Ascending aorta (tissue), 2 donors: ENCODE data around the gene SERPINI2. TPM values are rescaled to one million over a fixed set of nuclear protein-coding genes. Genes with fewer than 3 reads are reported as not detected.

Experiments
- DNase-seq, 2 donors: peaks; one replicate each; pipeline ENCODE4 v3.0.0-alpha.2; 2019; ENCODE audit warnings: low spot score in 2 of 2
- H3K27ac ChIP-seq, 2 donors: fragments of 200-600 bp; sonication (generic); one replicate each; pipeline ENCODE4 v1.5.1; 2016 to 2017; ENCODE audit warnings: mild to moderate bottlenecking in 1 of 2
- H3K27me3 ChIP-seq: fragments of 200-600 bp; sonication (generic); one replicate; pipeline ENCODE4 v1.5.1; 2017
- H3K36me3 ChIP-seq, 2 donors: fragments of 200-600 bp; sonication (generic); one replicate each; pipeline ENCODE4 v1.5.1; 2016
- H3K4me1 ChIP-seq, 2 donors: fragments of 200-600 bp; sonication (generic); one replicate each; pipeline ENCODE4 v1.5.1; 2016 to 2017; ENCODE audit warnings: mild to moderate bottlenecking in 1 of 2
- H3K4me3 ChIP-seq, 2 donors: fragments of 200-600 bp; sonication (generic); one replicate each; pipeline ENCODE4 v1.5.1; 2016 to 2017; ENCODE audit warnings: mild to moderate bottlenecking in 1 of 2
- H3K9me3 ChIP-seq, 2 donors: fragments of 200-600 bp; sonication (generic); one replicate each; pipeline ENCODE4 v1.5.1; 2016
- CTCF ChIP-seq, 3 experiments: fragments of 200-600 bp in 2 of 3; fragments of 450-650 bp in 1 of 3; sonication (generic) in 2 of 3; IDR thresholded peaks; one replicate each; pipeline ENCODE4 v1.5.1; 2016 to 2019; ENCODE audit warnings: antibody characterized with exemption in 3 of 3, mild to moderate bottlenecking in 1 of 3, moderate library complexity in 1 of 3
- intact Hi-C: fragments of 100-400 bp; cut with DNase I; formaldehyde crosslinking; loops from one replicate; pipeline ENCODE4 v1.15.1; 2023
- total RNA-seq: library from RNA; depleted of rRNA; stranded (reverse); fragments of >200 nt; gene quantifications from one replicate; pipeline ENCODE4 v1.1.0, GENCODE V29; 2016

SERPINI2 gene
- total RNA-seq, 1 donor from 2014 or later = not detected

GRCh38 chr3:167483708-167484475 is 10.1 kb upstream of the SERPINI2 start:
- no peaks in the 10 kb centered on the region for H3K9me3 ChIP-seq
- H3K27me3 ChIP-seq = no peaks in the 10 kb centered on the region
- DNase-seq = no peak
- H3K4me3 ChIP-seq = no peak overlapping the region
- TF ChIP-seq CTCF (IDR thresholded peaks at IDR 0.05) = no peak
- no peaks in the 10 kb centered on the region for H3K36me3 ChIP-seq
- intact Hi-C loops = no loop called here
- H3K27ac ChIP-seq = no peak overlapping the region
- H3K4me1 ChIP-seq = no peaks in the 10 kb centered on the region

- H3K36me3 ChIP-seq = no peaks in the 10 kb centered on the region
- intact Hi-C loops = no loop called here
- no peak overlapping the region for H3K4me3 ChIP-seq
- no peaks in the 10 kb centered on the region for H3K9me3 ChIP-seq
- no peak overlapping the region for H3K27ac ChIP-seq
- H3K4me1 ChIP-seq = no peaks in the 10 kb centered on the region
- TF ChIP-seq CTCF (IDR thresholded peaks at IDR 0.05) = no peak
- no peak for DNase-seq
- no peaks in the 10 kb centered on the region for H3K27me3 ChIP-seq
These were observed 7.3 kb upstream of the SERPINI2 start for GRCh38 chr3:167481164-167481563.

GRCh38 chr3:167480748-167481147 is 6.9 kb upstream of the SERPINI2 start:
- intact Hi-C loops = no loop called here
- TF ChIP-seq CTCF (IDR thresholded peaks at IDR 0.05) = no peak
- DNase-seq = no peak

GRCh38 chr3:167469381-167469780 is 4.5 kb downstream of the SERPINI2 start:
- no peaks in the 10 kb centered on the region for H3K27me3 ChIP-seq
- H3K4me1 ChIP-seq = no peaks in the 10 kb centered on the region
- no peak overlapping the region for H3K4me3 ChIP-seq
- TF ChIP-seq CTCF (IDR thresholded peaks at IDR 0.05) = no peak
- no peaks in the 10 kb centered on the region for H3K36me3 ChIP-seq
- no peaks in the 10 kb centered on the region for H3K9me3 ChIP-seq
- no peak for DNase-seq
- H3K27ac ChIP-seq = no peak overlapping the region
- intact Hi-C loops = no loop called here

More at GRCh38 chr3:167480748-167481147, 6.9 kb upstream of the SERPINI2 start:
- Histone ChIP-seq H3K27me3 (no peaks in the 10 kb centered on the region), H3K9me3 (no peaks in the 10 kb centered on the region), H3K36me3 (no peaks in the 10 kb centered on the region), H3K4me1 (no peaks in the 10 kb centered on the region), H3K27ac (no peak overlapping the region), H3K4me3 (no peak overlapping the region)

- Histone ChIP-seq H3K27me3 (no peaks in the 10 kb centered on the region), H3K9me3 (no peaks in the 10 kb centered on the region), H3K4me3 (no peak overlapping the region), H3K4me1 (no peaks in the 10 kb centered on the region), H3K27ac (no peak overlapping the region), H3K36me3 (no peaks in the 10 kb centered on the region)
- DNase-seq = no peak
- intact Hi-C loops = no loop called here
- TF ChIP-seq CTCF (IDR thresholded peaks at IDR 0.05) = no peak
These were observed 5.8 kb downstream of the SERPINI2 start for GRCh38 chr3:167467848-167468611.
